PC-9 (cell line): ENCODE results near the gene APOA4. TPM values are rescaled to one million over a fixed set of nuclear protein-coding genes. Genes with fewer than 3 reads are reported as not detected.

Experiments
- BruUV-seq: library from RNA; stranded (reverse); fragments of 400-500 nt; replicated peaks from 2 replicates; lab custom pipeline; 2021; lab: Mats Ljungman, UMichigan
- CTCF ChIA-PET: fragments of 300-600 bp; sonication (Branson Sonifier 250); formaldehyde crosslinking; loops from one replicate; lab custom pipeline; 2022; ENCODE audit warnings: antibody characterized with exemption; lab: Charles Lee
- POLR2A ChIA-PET: fragments of 300-600 bp; sonication (Branson Sonifier 250); formaldehyde crosslinking; loops from one replicate; lab custom pipeline; 2022; ENCODE audit warnings: antibody characterized with exemption; ENCODE audit not compliant: unreplicated experiment; lab: Charles Lee
- DNase-seq, 2 experiments: peaks; one replicate each; pipeline versions ENCODE4 v3.0.0 to v3.0.0-alpha.2; 2015 to 2022; ENCODE audit warnings: mixed read lengths in 1 of 2
- H2AFZ ChIP-seq: fragments of 200-600 bp; sonication (generic); 2 replicates; pipeline ENCODE4 v1.8.1; 2017; ENCODE audit warnings: antibody characterized with exemption
- H3F3A ChIP-seq: fragments of 200-600 bp; sonication (generic); 2 replicates; pipeline ENCODE4 v1.8.1; 2017; ENCODE audit warnings: antibody characterized with exemption, mild to moderate bottlenecking, low read depth; ENCODE audit not compliant: insufficient read depth
- H3K27ac ChIP-seq: fragments of 200-600 bp; sonication (generic); 2 replicates; pipeline ENCODE4 v1.6.1; 2016; ENCODE audit warnings: mixed run types
- H3K27me3 ChIP-seq: fragments of 200-600 bp; sonication (generic); 2 replicates; pipeline ENCODE4 v1.6.1; 2016; ENCODE audit warnings: low read depth, mixed run types; ENCODE audit not compliant: insufficient read depth
- H3K36me3 ChIP-seq: fragments of 200-600 bp; sonication (generic); 2 replicates; pipeline ENCODE4 v1.6.1; 2016; ENCODE audit warnings: low read depth, mixed run types
- H3K4me1 ChIP-seq: fragments of 200-600 bp; sonication (generic); replicated peaks from 2 replicates; pipeline ENCODE4 v1.6.1; 2016; ENCODE audit warnings: mixed run types; ENCODE audit not compliant: insufficient read depth
- H3K4me2 ChIP-seq: fragments of 200-600 bp; sonication (generic); 2 replicates; pipeline ENCODE4 v1.6.1; 2017; ENCODE audit warnings: mixed run types
- H3K4me3 ChIP-seq: fragments of 200-600 bp; sonication (generic); 2 replicates; pipeline ENCODE4 v1.6.1; 2016; ENCODE audit warnings: mixed run types
- H3K79me2 ChIP-seq: fragments of 200-600 bp; sonication (generic); 2 replicates; pipeline ENCODE4 v1.6.1; 2017; ENCODE audit warnings: low read depth, mixed run types
- H3K9me2 ChIP-seq: fragments of 200-600 bp; sonication (generic); 2 replicates; pipeline ENCODE4 v1.8.1; 2017; ENCODE audit warnings: mild to moderate bottlenecking; ENCODE audit not compliant: insufficient read depth
- H3K9me3 ChIP-seq: fragments of 200-600 bp; sonication (generic); 2 replicates; pipeline ENCODE4 v1.8.1; 2016; ENCODE audit warnings: low read depth; ENCODE audit not compliant: insufficient read depth
- H4K20me1 ChIP-seq: fragments of 200-600 bp; sonication (generic); 2 replicates; pipeline ENCODE4 v1.8.1; 2017; ENCODE audit not compliant: insufficient read depth
- EZH2 ChIP-seq: fragments of 200-600 bp; sonication (generic); IDR thresholded peaks from 2 replicates; pipeline ENCODE4 v1.8.0; 2017; ENCODE audit warnings: antibody characterized with exemption, low read depth
- intact Hi-C: fragments of 100-400 bp; cut with micrococcal nuclease; formaldehyde crosslinking; loops from one replicate; pipeline ENCODE4 v1.10.0; 2022; ENCODE audit not compliant: unreplicated experiment
- total RNA-seq: library from RNA; stranded (reverse); gene quantifications from 2 replicates; pipeline ENCODE4 v1.2.3, GENCODE V29; 2021
- TF ChIP-seq, protein P1 (sequence below): fragments of 200-600 bp; sonication (generic); conservative IDR thresholded peaks from 2 replicates; pipeline ENCODE4 v1.6.1; 2017; ENCODE audit warnings: mixed run types, antibody characterized with exemption, mild to moderate bottlenecking, moderate library complexity

APOA4 gene
- total RNA-seq, 1 experiment from 2014 or later = not detected

GRCh38 chr11:116786326-116786725, 36.8 kb downstream of the APOA4 start:
- Histone ChIP-seq H3F3A (no peaks in the 10 kb centered on the region), H3K27me3 (no peaks in the 10 kb centered on the region), H3K4me3 (no peak overlapping the region; the same call in 1 of the 2 replicates), H3K27ac (no peak overlapping the region), H3K9me3 (no peaks in the 10 kb centered on the region), H3K4me2 (peak overlapping the region; percentile 91), H3K36me3 (peaks cover 45% of the 10 kb centered on the region), H3K4me1 (peaks cover 12% of the 10 kb centered on the region), H4K20me1 (no peaks in the 10 kb centered on the region), H3K9me2 (no peaks in the 10 kb centered on the region), H2AFZ (no peak overlapping the region), H3K79me2 (peaks cover 21% of the 10 kb centered on the region)
- ChIA-PET POLR2A (no interaction called here), CTCF (interaction anchor here (0.6 kb wide), 2 partner anchors 48 to 320 kb away, joined by 4 to 8 read pairs; no protein-coding TSS in a partner anchor)
- TF ChIP-seq EZH2 = no peak
- TF ChIP-seq, protein P1, sequence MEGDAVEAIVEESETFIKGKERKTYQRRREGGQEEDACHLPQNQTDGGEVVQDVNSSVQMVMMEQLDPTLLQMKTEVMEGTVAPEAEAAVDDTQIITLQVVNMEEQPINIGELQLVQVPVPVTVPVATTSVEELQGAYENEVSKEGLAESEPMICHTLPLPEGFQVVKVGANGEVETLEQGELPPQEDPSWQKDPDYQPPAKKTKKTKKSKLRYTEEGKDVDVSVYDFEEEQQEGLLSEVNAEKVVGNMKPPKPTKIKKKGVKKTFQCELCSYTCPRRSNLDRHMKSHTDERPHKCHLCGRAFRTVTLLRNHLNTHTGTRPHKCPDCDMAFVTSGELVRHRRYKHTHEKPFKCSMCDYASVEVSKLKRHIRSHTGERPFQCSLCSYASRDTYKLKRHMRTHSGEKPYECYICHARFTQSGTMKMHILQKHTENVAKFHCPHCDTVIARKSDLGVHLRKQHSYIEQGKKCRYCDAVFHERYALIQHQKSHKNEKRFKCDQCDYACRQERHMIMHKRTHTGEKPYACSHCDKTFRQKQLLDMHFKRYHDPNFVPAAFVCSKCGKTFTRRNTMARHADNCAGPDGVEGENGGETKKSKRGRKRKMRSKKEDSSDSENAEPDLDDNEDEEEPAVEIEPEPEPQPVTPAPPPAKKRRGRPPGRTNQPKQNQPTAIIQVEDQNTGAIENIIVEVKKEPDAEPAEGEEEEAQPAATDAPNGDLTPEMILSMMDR = no peak
- no TSS peak for BruUV-seq
- DNase-seq = no peak
- intact Hi-C loops = loop anchor here (5.0 kb wide), 2 partner anchors 51 to 446 kb away; partner anchors contain the start of genes APOA1, PCSK7 and RNF214

DNA sequence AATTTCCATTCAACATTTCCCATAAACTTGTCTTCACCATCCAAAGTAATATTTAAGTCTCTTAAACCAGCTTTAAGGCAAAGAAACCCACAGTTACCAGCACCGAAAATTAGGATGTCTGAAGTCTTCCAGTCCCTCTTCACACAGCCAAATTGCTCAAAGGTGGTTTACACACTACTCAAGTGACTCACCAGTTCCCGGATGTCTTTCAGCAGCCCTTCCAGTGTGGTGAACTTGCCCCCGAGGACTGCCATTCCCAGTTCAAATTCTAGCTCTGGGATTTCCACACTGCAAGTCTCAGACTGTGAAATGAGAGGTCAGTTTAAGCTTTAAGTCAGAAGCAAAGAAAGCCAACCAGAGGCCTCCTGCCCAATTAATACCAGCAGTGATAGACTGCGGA, 40.4 kb downstream of the APOA4 start:
- Histone ChIP-seq H3K4me3 (no peak overlapping the region), H3K27me3 (no peaks in the 10 kb centered on the region), H3K4me1 (peaks cover 8% of the 10 kb centered on the region), H3K4me2 (no peak overlapping the region), H3K27ac (no peak overlapping the region), H3K9me3 (no peaks in the 10 kb centered on the region), H3K79me2 (peaks cover 20% of the 10 kb centered on the region), H2AFZ (no peak overlapping the region), H3K9me2 (no peaks in the 10 kb centered on the region), H3K36me3 (peaks cover 67% of the 10 kb centered on the region), H4K20me1 (no peaks in the 10 kb centered on the region), H3F3A (peaks cover 3% of the 10 kb centered on the region; the same call in 1 of the 2 replicates)
- no peak for TF ChIP-seq EZH2
- TF ChIP-seq, protein P1 = no peak
- no peak for DNase-seq
- ChIA-PET POLR2A (no interaction called here), CTCF (interaction anchor here (0.5 kb wide), 1 partner anchor 44 kb away, joined by 9 read pairs; no protein-coding TSS in a partner anchor)
- no TSS peak for BruUV-seq
- intact Hi-C loops = no loop called here

- Histone ChIP-seq H3K79me2 (no peaks in the 10 kb centered on the region), H3K27ac (no peak overlapping the region), H3K4me2 (no peak overlapping the region), H3F3A (peaks cover 24% of the 10 kb centered on the region), H4K20me1 (no peaks in the 10 kb centered on the region), H2AFZ (no peak overlapping the region), H3K4me1 (peaks cover 16% of the 10 kb centered on the region), H3K4me3 (no peak overlapping the region), H3K9me2 (no peaks in the 10 kb centered on the region), H3K9me3 (no peaks in the 10 kb centered on the region), H3K27me3 (no peaks in the 10 kb centered on the region), H3K36me3 (peaks cover 51% of the 10 kb centered on the region)
- no TSS peak for BruUV-seq
- DNase-seq = no peak
- TF ChIP-seq, protein P1 = no peak
- no peak for TF ChIP-seq EZH2
- intact Hi-C loops = no loop called here
- ChIA-PET POLR2A (no interaction called here), CTCF (no interaction called here)
Observed at GRCh38 chr11:116778556-116778955, 44.5 kb downstream of the APOA4 start.
